D721Med (cell line): ENCODE results near the gene RPS5.

Source experiments
- DNase-seq: peaks from one replicate; pipeline ENCODE4 v3.0.0; 2011; ENCODE audit warnings: low spot score; ENCODE audit not compliant: insufficient read length
- FAIRE-seq: peaks from 2 replicates; lab custom pipeline; 2011; peaks lifted over from hg19 to GRCh38; lab: Jason Lieb, UNC
- CTCF ChIP-seq: IDR thresholded peaks from 2 replicates; pipeline ENCODE4 v1.5.1; 2012; ENCODE audit warnings: mild to moderate bottlenecking, control low read depth; ENCODE audit not compliant: insufficient read depth; ENCODE audit errors: missing control alignments

Gene RPS5

GRCh38 chr19:58394821-58395219 is 7.8 kb downstream of the RPS5 start:
- DNase-seq (no peak), FAIRE-seq (no peak)
- no peak for TF ChIP-seq CTCF

DNA sequence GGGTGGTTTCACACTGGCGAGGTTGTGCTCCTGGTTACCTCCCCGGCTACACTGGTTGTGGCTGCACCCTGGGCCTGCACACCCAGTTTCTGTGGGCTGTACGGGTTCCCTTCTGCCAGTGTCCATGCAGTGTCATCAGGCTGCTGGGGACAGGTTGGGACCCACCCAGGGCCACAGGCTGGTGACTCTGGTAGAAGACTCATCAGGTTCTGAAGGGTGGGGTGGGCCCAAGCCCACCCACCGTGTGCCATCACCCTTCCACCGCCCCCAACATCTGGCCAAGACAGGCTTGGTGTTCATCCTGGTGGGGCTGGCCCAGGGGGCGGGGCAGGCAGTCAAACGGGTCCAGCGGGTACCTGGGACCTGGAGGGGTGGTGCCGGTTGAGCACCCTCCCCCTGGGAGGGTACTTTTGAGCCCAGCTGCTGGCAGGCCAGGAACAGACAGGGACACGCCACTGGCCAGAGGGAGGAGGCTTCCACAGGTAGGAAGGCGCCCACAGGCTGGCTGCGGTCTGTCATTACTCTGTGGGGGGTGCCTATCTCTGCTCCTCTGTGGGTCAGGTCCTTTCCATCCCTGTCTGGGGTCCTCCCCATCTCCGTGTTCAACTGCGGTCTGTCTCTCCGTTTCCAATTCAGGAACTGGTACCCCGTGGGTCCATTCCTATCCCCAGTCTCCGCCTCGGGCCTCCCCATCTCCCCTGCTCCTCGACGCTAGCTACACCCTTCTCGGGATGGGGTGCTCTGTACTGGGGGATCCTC is 8.3 kb downstream of the RPS5 start, which contains the start of gene RNF225:
Gene RNF225, plus strand, starts transcription at position 437 of the 759 bp plus-strand sequence. CDS start 434 bp downstream, outside the sequence.
- DNase-seq (no peak), FAIRE-seq (no peak)
- TF ChIP-seq CTCF: no peak

DNA sequence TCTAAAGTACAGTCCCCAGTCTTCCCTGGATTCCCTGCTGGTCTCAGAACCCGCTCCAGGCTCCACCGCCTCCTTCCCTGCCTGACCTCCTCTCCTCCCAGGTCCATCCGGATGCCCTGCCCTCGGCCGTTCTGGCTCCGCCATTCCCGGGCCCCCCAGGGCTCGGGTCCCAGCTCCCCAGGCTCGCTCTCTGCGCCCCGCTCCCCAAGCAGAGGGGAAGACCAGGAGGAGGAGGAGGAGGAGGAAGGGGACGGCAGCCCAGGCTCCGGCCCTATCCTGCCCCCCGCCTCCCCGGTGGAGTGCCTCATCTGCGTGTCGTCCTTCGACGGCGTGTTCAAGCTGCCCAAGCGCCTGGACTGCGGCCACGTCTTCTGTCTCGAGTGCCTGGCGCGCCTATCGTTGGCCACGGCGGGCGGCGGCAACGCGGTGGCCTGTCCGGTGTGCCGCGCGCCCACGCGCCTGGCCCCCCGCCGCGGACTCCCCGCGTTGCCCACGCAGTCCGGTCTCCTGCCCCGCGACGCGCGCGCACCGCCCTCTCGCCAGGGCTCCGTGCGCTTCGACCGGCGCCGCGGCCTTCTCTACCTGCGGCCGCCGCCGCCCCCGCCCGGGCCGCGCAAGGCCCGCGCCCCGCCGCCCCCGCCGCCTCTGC is 9.0 kb downstream of the RPS5 start:
- TF ChIP-seq CTCF: no peak
- DNase-seq: no peak
- no peak for FAIRE-seq

DNA sequence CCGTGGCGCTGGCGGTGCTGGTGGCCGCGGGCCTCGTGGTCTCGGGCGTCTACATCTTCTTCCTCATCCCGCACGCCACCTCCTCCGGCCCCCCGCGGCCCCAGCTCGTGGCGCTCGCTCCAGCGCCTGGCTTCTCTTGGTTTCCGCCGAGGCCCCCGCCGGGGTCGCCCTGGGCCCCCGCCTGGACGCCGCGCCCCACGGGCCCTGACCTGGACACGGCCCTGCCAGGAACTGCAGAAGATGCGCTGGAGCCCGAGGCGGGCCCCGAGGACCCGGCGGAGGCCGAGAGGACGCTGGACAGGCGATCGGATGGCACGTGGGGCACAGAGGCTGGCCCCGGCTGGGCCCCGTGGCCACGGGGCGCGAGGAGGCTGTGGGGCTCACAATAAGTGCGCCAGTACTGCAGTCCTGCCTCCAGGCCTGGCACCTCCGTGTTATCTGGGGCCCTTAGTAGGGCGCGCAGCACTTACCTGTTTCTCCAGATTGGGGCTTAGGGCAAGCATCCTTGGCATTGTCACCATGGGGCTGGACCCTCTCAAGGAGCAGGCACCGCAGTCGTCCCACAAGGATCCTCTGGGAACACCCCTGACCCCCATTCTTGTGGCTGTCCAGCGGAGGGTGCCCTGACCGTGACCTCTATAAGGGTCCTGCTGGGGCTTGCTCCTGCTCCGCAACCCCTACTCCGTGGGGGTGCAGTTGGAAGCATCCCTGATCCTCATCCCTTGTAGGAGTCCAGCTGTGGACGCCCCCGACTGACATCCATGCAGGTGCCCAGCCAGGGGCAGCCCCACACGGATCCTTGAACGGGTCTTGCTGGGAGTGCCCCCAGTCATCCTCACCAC is 9.8 kb downstream of the RPS5 start:
- no peak for DNase-seq
- no peak for FAIRE-seq
- TF ChIP-seq CTCF: no peak

DNA sequence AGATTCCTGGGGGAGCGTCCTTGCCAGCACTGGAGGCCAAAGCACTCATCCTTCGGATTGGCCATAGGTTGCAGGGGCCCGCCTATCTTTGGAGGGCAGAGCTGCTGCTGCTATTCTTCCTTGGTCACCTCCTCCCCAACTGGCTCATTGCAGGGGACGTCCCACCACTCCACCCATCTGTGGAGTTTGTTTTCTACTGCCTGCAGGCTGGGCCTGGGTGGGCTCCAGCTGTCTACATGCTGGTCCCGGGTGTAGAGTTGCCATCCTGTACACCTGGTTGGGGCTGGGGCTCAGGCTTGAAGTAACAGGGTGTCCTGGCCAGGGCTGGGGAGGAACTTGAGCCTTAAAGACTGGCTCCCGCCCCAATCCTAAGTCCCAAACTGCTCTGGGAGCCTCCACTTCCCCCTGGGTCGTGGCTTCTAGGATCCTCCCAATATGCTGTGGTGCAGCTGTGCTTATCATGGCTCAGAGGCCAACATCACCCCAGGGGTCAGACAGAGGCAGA is 10.5 kb downstream of the RPS5 start:
- no peak for FAIRE-seq
- DNase-seq: no peak
- no peak for TF ChIP-seq CTCF

DNA sequence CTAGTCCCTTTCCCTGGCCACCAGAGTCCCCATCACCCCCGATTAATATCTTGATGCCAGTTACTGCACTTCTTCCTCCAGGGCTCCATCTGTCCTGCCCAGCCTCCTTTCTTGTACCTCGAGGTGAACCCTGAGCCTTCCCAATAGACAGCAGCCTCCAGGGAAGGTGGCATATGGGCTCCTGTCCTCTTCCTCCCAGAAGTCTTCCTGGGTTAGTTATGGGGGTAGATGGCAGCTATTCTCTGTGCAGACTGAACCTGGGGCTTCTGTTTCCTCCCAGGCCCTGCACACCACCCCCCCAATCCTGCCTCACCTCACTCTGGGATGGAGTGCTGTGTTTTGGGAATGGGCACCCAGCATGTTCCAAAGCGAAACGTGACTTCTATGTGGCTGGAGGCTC is 11.0 kb downstream of the RPS5 start:
- TF ChIP-seq CTCF: no peak
- no peak for FAIRE-seq
- DNase-seq: no peak
